Uterus (tissue), 4 donors: Measurements from ENCODE around the gene CTRB1. TPM values are rescaled to one million over a fixed set of nuclear protein-coding genes. Genes with fewer than 3 reads are reported as not detected.

Source experiments
- DNase-seq, 2 donors: peaks; one replicate each; pipeline ENCODE4 v3.0.0-alpha.2; 2019 to 2020
- H3K27ac ChIP-seq, 2 donors: fragments of 200-600 bp; sonication (generic); 1 replicate in 1 of 2; 2 replicates in 1 of 2; pipeline ENCODE4 v1.5.1; 2016 to 2018
- H3K27me3 ChIP-seq, 2 donors: fragments of 200-600 bp; sonication (generic); one replicate each; pipeline ENCODE4 v1.5.1; 2018 to 2019; ENCODE audit warnings: control low read depth in 1 of 2
- H3K36me3 ChIP-seq, 2 donors: fragments of 200-600 bp; sonication (generic); one replicate each; pipeline ENCODE4 v1.5.1; 2019; ENCODE audit warnings: control low read depth in 1 of 2
- H3K4me1 ChIP-seq, 2 donors: fragments of 200-600 bp; sonication (generic); one replicate each; pipeline ENCODE4 v1.5.1; 2018 to 2019; ENCODE audit warnings: control low read depth in 1 of 2
- H3K4me3 ChIP-seq, 2 donors: fragments of 200-600 bp; sonication (generic); 1 replicate in 1 of 2; 2 replicates in 1 of 2; pipeline ENCODE4 v1.5.1; 2018 to 2019; ENCODE audit warnings: mild to moderate bottlenecking in 1 of 2
- H3K9me3 ChIP-seq, 2 donors: fragments of 200-600 bp; sonication (generic); one replicate each; pipeline ENCODE4 v1.5.1; 2019; ENCODE audit warnings: control low read depth in 1 of 2
- POLR2A ChIP-seq, 2 donors: fragments of 450-650 bp; IDR thresholded peaks; one replicate each; pipeline ENCODE4 v1.6.1; 2016; ENCODE audit warnings: antibody characterized with exemption in 2 of 2, mild to moderate bottlenecking in 1 of 2, moderate library complexity in 1 of 2
- intact Hi-C: fragments of 100-400 bp; cut with DNase I; formaldehyde crosslinking; loops from one replicate; pipeline ENCODE4 v1.15.1; 2023; ENCODE audit warnings: low total_unique reads
- total RNA-seq, 4 donors: library from RNA; depleted of rRNA in 3 of 4; stranded (reverse); fragments of >200 nt in 3 of 4; gene quantifications; one replicate each; pipeline versions ENCODE4 v1.1.0 to v1.2.4, GENCODE V29; 2014 to 2023
- TF ChIP-seq, protein P1 (sequence below), 4 experiments: fragments of 200-600 bp in 2 of 4; fragments of 450-650 bp in 2 of 4; sonication (generic) in 2 of 4; IDR thresholded peaks; one replicate each; pipeline ENCODE4 v1.5.1; 2016 to 2019; ENCODE audit warnings: antibody characterized with exemption in 4 of 4, mild to moderate bottlenecking in 2 of 4, moderate library complexity in 1 of 4
- donor health status: DM: yes; HTN: yes; CAD: no.

CTRB1 gene
- total RNA-seq, 4 donors from 2014 or later: not detected

DNA sequence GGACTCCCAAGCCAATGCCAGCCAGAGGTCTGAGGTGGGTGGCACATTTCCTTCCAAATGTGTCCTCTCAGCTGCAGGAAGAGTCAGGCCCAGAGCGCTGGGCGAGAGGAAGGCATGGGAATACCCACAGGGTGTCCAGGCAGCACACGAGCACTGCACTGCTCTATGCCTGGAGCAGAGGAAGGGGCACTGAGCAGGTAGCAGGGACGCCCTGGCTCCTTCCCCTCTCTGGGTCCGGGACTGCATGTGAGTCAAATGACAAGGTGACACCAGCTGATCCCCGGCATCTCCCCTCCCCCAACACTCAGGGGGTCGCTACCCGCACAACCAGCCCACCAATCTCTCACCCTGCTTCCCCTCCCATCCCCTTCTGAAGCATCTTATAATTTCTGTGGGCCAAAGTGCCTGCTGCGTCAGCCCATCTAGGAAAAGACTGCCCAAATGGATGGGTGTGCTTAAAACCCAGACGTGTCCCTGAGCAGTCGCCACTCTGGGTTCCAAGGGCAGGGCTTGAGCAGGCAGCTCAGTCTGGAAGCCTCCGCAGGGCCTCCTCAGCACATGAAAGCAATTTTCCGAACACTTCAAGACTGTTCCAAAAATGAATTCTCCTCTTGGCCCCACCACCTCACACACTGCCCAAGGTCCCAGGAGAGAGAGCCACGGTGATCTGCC lies 44.6 kb downstream of the CTRB1 start:
- intact Hi-C loops: no loop called here
- no peak for TF ChIP-seq POLR2A (IDR thresholded peaks at IDR 0.05)
- TF ChIP-seq, protein P1, sequence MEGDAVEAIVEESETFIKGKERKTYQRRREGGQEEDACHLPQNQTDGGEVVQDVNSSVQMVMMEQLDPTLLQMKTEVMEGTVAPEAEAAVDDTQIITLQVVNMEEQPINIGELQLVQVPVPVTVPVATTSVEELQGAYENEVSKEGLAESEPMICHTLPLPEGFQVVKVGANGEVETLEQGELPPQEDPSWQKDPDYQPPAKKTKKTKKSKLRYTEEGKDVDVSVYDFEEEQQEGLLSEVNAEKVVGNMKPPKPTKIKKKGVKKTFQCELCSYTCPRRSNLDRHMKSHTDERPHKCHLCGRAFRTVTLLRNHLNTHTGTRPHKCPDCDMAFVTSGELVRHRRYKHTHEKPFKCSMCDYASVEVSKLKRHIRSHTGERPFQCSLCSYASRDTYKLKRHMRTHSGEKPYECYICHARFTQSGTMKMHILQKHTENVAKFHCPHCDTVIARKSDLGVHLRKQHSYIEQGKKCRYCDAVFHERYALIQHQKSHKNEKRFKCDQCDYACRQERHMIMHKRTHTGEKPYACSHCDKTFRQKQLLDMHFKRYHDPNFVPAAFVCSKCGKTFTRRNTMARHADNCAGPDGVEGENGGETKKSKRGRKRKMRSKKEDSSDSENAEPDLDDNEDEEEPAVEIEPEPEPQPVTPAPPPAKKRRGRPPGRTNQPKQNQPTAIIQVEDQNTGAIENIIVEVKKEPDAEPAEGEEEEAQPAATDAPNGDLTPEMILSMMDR (IDR thresholded peaks at IDR 0.05): no peak
- Histone ChIP-seq H3K9me3 (no peaks in the 10 kb centered on the region), H3K36me3 (no peaks in the 10 kb centered on the region), H3K27me3 (no peaks in the 10 kb centered on the region), H3K27ac (peak overlapping the region; percentile 84 to 91), H3K4me1 (peaks cover 0 to 21% of the 10 kb centered on the region in 2 donors), H3K4me3 (peak overlapping the region in 1 of 2 donors; percentile 9)
- DNase-seq: peak in 1 of 2 donors; percentile 17

- H3K4me1 ChIP-seq: peaks cover 0 to 16% of the 10 kb centered on the region in 2 donors
- peak in 1 of 2 donors; percentile 42 for DNase-seq
- no peaks in the 10 kb centered on the region for H3K27me3 ChIP-seq
- no peaks in the 10 kb centered on the region for H3K36me3 ChIP-seq
- no peaks in the 10 kb centered on the region for H3K9me3 ChIP-seq
- H3K27ac ChIP-seq: peak overlapping the region; percentile 84 to 91
- TF ChIP-seq, protein P1 (IDR thresholded peaks at IDR 0.05): no peak
- no peak for TF ChIP-seq POLR2A (IDR thresholded peaks at IDR 0.05)
- intact Hi-C loops: no loop called here
- peak overlapping the region; percentile 73 to 76 for H3K4me3 ChIP-seq
Observed at GRCh38 chr16:75263963-75264445, 45.2 kb downstream of the CTRB1 start.

DNA sequence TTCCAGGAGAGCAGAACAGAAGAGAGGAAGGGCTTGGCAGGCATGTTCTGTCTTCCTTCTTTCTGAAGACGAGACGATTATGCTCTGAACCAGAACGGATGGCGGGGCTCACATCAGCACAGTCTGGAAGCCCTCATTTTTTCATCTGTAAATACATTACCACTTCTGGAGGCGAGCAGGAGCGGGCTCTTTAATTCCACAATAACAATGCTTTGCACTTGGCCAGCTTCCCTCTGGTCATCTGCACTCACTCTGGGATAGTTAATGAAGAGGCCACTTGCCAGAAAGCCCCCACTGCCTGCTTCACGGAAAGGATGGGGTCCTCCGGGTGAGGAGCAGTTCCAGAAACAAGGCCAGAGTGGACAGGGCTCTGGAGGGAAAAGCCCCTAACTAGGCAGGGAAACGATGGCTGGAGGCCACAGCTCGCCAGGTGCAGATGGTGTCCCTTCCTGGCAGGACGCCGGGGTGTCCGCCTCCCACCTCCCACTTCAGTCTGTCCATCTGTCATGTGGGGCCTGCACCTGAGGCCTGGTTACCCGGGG lies 45.7 kb downstream of the CTRB1 start:
- peak overlapping the region; percentile 73 to 76 for H3K4me3 ChIP-seq
- no peaks in the 10 kb centered on the region for H3K27me3 ChIP-seq
- TF ChIP-seq, protein P1 (IDR thresholded peaks at IDR 0.05): no peak
- TF ChIP-seq POLR2A (IDR thresholded peaks at IDR 0.05): no peak
- no peaks in the 10 kb centered on the region for H3K9me3 ChIP-seq
- H3K4me1 ChIP-seq: peaks cover 0 to 16% of the 10 kb centered on the region in 2 donors
- DNase-seq: peak in 1 of 2 donors; percentile 61
- H3K27ac ChIP-seq: peak overlapping the region; percentile 84 to 91
- intact Hi-C loops: no loop called here
- H3K36me3 ChIP-seq: no peaks in the 10 kb centered on the region

GRCh38 chr16:75264999-75265910 lies 46.5 kb downstream of the CTRB1 start:
- DNase-seq: peak; percentile 43 to 53
- H3K4me1 ChIP-seq: peaks cover 0 to 16% of the 10 kb centered on the region in 2 donors
- TF ChIP-seq, protein P1 (IDR thresholded peaks at IDR 0.05): no peak
- no peak for TF ChIP-seq POLR2A (IDR thresholded peaks at IDR 0.05)
- no peaks in the 10 kb centered on the region for H3K36me3 ChIP-seq
- no peaks in the 10 kb centered on the region for H3K27me3 ChIP-seq
- H3K27ac ChIP-seq: peak overlapping the region; percentile 84 to 91
- peak overlapping the region; percentile 73 to 76 for H3K4me3 ChIP-seq
- intact Hi-C loops: no loop called here
- no peaks in the 10 kb centered on the region for H3K9me3 ChIP-seq
